Panc1 (cell line): ENCODE results near the gene GRIFIN.

Experiments used
- POLR2AphosphoS5 ChIP-seq: IDR thresholded peaks from 2 replicates; pipeline ENCODE4 v1.6.1; 2012; ENCODE audit warnings: mild to moderate bottlenecking, low read depth, low read length, moderate library complexity
- SIN3A ChIP-seq: IDR thresholded peaks from 2 replicates; pipeline ENCODE4 v1.6.1; 2012; ENCODE audit warnings: low read depth, mild to moderate bottlenecking, low read length, moderate library complexity, borderline replicate concordance; ENCODE audit not compliant: insufficient read depth
- TF ChIP-seq, protein P1 (sequence below): fragments of 450-650 bp; IDR thresholded peaks from 2 replicates; pipeline ENCODE4 v1.5.1; 2017; ENCODE audit warnings: mild to moderate bottlenecking

DNA sequence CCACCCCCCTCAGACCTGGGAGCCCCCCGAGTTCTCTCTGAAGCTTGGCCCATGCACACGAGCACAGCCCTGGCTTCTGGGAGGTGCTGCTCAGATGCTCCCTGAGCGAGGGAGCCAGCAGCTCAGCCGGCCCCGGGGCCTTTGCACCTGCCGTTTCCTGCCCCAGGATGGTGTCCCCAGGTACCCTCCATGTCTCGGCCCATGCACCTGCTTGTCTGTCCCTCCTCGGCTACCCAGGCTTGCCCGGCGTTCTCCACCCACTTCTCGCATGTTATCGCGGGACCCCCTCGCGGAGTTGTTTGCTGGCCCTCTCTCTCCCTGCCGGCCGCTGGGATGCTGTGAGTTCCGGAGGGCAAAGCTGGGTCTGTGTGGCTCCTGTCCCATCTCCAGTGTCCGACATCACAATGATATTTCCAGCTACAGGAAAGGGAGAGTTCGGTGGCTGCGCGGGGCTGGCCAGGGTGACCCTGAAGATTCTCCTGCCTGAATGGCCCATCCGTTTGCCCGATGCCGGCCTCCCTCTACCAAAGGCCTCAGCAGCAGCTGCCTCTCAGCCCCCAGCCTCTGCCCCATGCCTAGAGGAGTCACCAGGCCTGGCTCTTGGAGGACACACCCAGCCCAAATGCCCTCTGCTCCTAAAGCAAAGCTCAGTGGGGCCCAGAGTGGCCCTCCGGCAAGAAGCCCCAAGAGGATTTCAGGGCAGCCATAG is 31.2 kb upstream of the GRIFIN start:
- TF ChIP-seq, protein P1, sequence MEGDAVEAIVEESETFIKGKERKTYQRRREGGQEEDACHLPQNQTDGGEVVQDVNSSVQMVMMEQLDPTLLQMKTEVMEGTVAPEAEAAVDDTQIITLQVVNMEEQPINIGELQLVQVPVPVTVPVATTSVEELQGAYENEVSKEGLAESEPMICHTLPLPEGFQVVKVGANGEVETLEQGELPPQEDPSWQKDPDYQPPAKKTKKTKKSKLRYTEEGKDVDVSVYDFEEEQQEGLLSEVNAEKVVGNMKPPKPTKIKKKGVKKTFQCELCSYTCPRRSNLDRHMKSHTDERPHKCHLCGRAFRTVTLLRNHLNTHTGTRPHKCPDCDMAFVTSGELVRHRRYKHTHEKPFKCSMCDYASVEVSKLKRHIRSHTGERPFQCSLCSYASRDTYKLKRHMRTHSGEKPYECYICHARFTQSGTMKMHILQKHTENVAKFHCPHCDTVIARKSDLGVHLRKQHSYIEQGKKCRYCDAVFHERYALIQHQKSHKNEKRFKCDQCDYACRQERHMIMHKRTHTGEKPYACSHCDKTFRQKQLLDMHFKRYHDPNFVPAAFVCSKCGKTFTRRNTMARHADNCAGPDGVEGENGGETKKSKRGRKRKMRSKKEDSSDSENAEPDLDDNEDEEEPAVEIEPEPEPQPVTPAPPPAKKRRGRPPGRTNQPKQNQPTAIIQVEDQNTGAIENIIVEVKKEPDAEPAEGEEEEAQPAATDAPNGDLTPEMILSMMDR, result no peak
- TF ChIP-seq SIN3A (no peak), POLR2AphosphoS5 (no peak)
